IMR-90 (cell line): ENCODE data around the gene CD300C. TPM values are rescaled to one million over a fixed set of nuclear protein-coding genes. Genes with fewer than 3 reads are reported as not detected.

Source experiments
- ATAC-seq: fragments of 200-7000 bp; cut with Tn5 transposase; 2 replicates; pipeline ENCODE4 v1.9.1; 2020; ENCODE audit warnings: low read depth, mild to moderate bottlenecking, moderate library complexity
- BruUV-seq: library from RNA; stranded (reverse); fragments of 400-500 nt; replicated peaks from 2 replicates; lab custom pipeline; 2021; lab: Mats Ljungman, UMichigan
- CTCF ChIA-PET: fragments of 300-600 bp; formaldehyde crosslinking; extraction: SDS; loops from one replicate; lab custom pipeline; 2021; ENCODE audit warnings: antibody characterized with exemption; lab: Yijun Ruan, JAX
- POLR2A ChIA-PET: fragments of 300-600 bp; sonication (Branson Sonifier 250); formaldehyde crosslinking; loops from one replicate; lab custom pipeline; 2022; ENCODE audit warnings: antibody characterized with exemption; ENCODE audit not compliant: unreplicated experiment; lab: Charles Lee
- DNase-seq: peaks from one replicate; pipeline ENCODE4 v3.0.0; 2013
- H2AFZ ChIP-seq: replicated peaks from 2 replicates; pipeline ENCODE3; 2013; ENCODE audit warnings: low read length, mild to moderate bottlenecking; ENCODE audit not compliant: poor library complexity
- H2AK5ac ChIP-seq: 2 replicates; pipeline ENCODE4 v1.6.1; 2013; ENCODE audit warnings: low read depth, low read length, inconsistent platforms
- H2AK9ac ChIP-seq: replicated peaks from 2 replicates; pipeline ENCODE3; 2013; ENCODE audit warnings: mild to moderate bottlenecking, low read depth, low read length, moderate library complexity; ENCODE audit not compliant: poor library complexity
- H2BK120ac ChIP-seq: 2 replicates; pipeline ENCODE4 v1.6.1; 2013; ENCODE audit warnings: low read depth, low read length, inconsistent platforms
- H2BK15ac ChIP-seq: 3 replicates; pipeline ENCODE4 v1.6.1; 2013; ENCODE audit warnings: low read depth, low read length, inconsistent platforms
- H2BK20ac ChIP-seq: 2 replicates; pipeline ENCODE4 v1.6.1; 2013; ENCODE audit warnings: low read depth, mild to moderate bottlenecking, inconsistent platforms, low read length, moderate library complexity
- H2BK5ac ChIP-seq: 2 replicates; pipeline ENCODE4 v1.6.1; 2013; ENCODE audit warnings: mild to moderate bottlenecking, low read depth, low read length, inconsistent platforms; ENCODE audit not compliant: poor library complexity, severe bottlenecking
- H3K14ac ChIP-seq: replicated peaks from 2 replicates; pipeline ENCODE4 v1.6.1; 2013; ENCODE audit warnings: low read depth, low read length, inconsistent platforms
- H3K18ac ChIP-seq: 2 replicates; pipeline ENCODE4 v1.6.1; 2013; ENCODE audit warnings: low read depth, low read length, control low read depth
- H3K23ac ChIP-seq: 2 replicates; pipeline ENCODE4 v1.6.1; 2013; ENCODE audit warnings: low read depth, low read length, inconsistent platforms
- H3K27ac ChIP-seq: 2 replicates; pipeline ENCODE4 v1.5.1; 2013; ENCODE audit warnings: mild to moderate bottlenecking, control low read depth, low read length; ENCODE audit not compliant: insufficient read depth
- H3K27me3 ChIP-seq: 2 replicates; pipeline ENCODE4 v1.6.1; 2013; ENCODE audit warnings: low read length; ENCODE audit not compliant: control insufficient read depth, insufficient read depth
- H3K36me3 ChIP-seq: 2 replicates; pipeline ENCODE4 v1.6.1; 2013; ENCODE audit warnings: low read length, mixed read lengths; ENCODE audit not compliant: control insufficient read depth, insufficient read depth
- H3K4ac ChIP-seq: 2 replicates; pipeline ENCODE4 v1.6.1; 2013; ENCODE audit warnings: low read depth, low read length, inconsistent platforms
- H3K4me1 ChIP-seq: 2 replicates; pipeline ENCODE4 v1.6.1; 2013; ENCODE audit warnings: low read length, mixed read lengths; ENCODE audit not compliant: control insufficient read depth, insufficient read depth
- H3K4me2 ChIP-seq: 2 replicates; pipeline ENCODE4 v1.6.1; 2013; ENCODE audit warnings: low read depth, mild to moderate bottlenecking, control low read depth, low read length, moderate library complexity
- H3K4me3 ChIP-seq: 2 replicates; pipeline ENCODE4 v1.5.1; 2013; ENCODE audit warnings: low read depth, mild to moderate bottlenecking, control low read depth, low read length, moderate library complexity; ENCODE audit not compliant: insufficient read depth
- H3K56ac ChIP-seq: 2 replicates; pipeline ENCODE4 v1.6.1; 2013; ENCODE audit warnings: low read length, inconsistent platforms; ENCODE audit not compliant: insufficient read depth; ENCODE audit errors: extremely low read depth
- H3K79me1 ChIP-seq, 2 experiments: 2 replicates each; pipeline ENCODE4 v1.6.1; 2013; ENCODE audit warnings: low read length in 2 of 2, inconsistent platforms in 1 of 2, low read depth in 1 of 2
- H3K9ac ChIP-seq: 2 replicates; pipeline ENCODE4 v1.6.1; 2013; ENCODE audit warnings: low read depth, low read length, control low read depth
- H3K9me1 ChIP-seq: 2 replicates; pipeline ENCODE4 v1.6.1; 2013; ENCODE audit warnings: low read length, inconsistent platforms; ENCODE audit not compliant: insufficient read depth
- H3K9me3 ChIP-seq: 2 replicates; pipeline ENCODE4 v1.6.1; 2013; ENCODE audit warnings: low read length; ENCODE audit not compliant: control insufficient read depth, insufficient read depth
- H4K20me1 ChIP-seq: 2 replicates; pipeline ENCODE4 v1.6.1; 2013; ENCODE audit warnings: low read length, inconsistent platforms; ENCODE audit not compliant: insufficient read depth
- H4K5ac ChIP-seq: 2 replicates; pipeline ENCODE4 v1.6.1; 2013; ENCODE audit warnings: mild to moderate bottlenecking, low read depth, low read length, control low read depth
- H4K8ac ChIP-seq, 2 experiments: 2 replicates each; pipeline ENCODE4 v1.6.1; 2013; ENCODE audit warnings: low read depth in 2 of 2, low read length in 2 of 2, control low read depth in 1 of 2, inconsistent platforms in 1 of 2
- H4K91ac ChIP-seq: 2 replicates; pipeline ENCODE4 v1.6.1; 2013; ENCODE audit warnings: low read depth, low read length, inconsistent platforms; ENCODE audit not compliant: insufficient read depth
- BHLHE40 ChIP-seq: fragments of 150-350 bp; IDR thresholded peaks from 2 replicates; pipeline ENCODE4 v1.6.1; 2016; ENCODE audit warnings: mild to moderate bottlenecking, low read depth, low read length
- CEBPB ChIP-seq: IDR thresholded peaks from 2 replicates; pipeline ENCODE4 v1.6.1; 2012; ENCODE audit warnings: low read depth, low read length, improper control_type of control experiment
- ELK1 ChIP-seq: fragments of 150-350 bp; IDR thresholded peaks from 2 replicates; pipeline ENCODE4 v1.6.1; 2016; ENCODE audit warnings: low read depth, mild to moderate bottlenecking, low read length, moderate library complexity, borderline replicate concordance
- FOS ChIP-seq: fragments of 150-350 bp; IDR thresholded peaks from 2 replicates; pipeline ENCODE4 v1.6.1; 2016; ENCODE audit warnings: low read depth, low read length
- MAFK ChIP-seq: IDR thresholded peaks from 2 replicates; pipeline ENCODE4 v1.6.1; 2012; ENCODE audit warnings: low read depth, low read length, improper control_type of control experiment
- MAZ ChIP-seq: IDR thresholded peaks from 2 replicates; pipeline ENCODE4 v1.6.1; 2012; ENCODE audit warnings: low read depth, mild to moderate bottlenecking, low read length, improper control_type of control experiment, moderate library complexity, borderline replicate concordance
- MXI1 ChIP-seq: IDR thresholded peaks from 2 replicates; pipeline ENCODE4 v1.6.1; 2012; ENCODE audit warnings: low read depth, mild to moderate bottlenecking, low read length, moderate library complexity, borderline replicate concordance
- NFE2L2 ChIP-seq: fragments of 150-350 bp; IDR thresholded peaks from 2 replicates; pipeline ENCODE4 v1.6.1; 2016; ENCODE audit warnings: low read depth, mild to moderate bottlenecking, low read length
- POLR2A ChIP-seq: IDR thresholded peaks from 2 replicates; pipeline ENCODE4 v1.6.1; 2012; ENCODE audit warnings: mild to moderate bottlenecking, low read depth, low read length
- RAD21 ChIP-seq: IDR thresholded peaks from 2 replicates; pipeline ENCODE4 v1.6.1; 2012; ENCODE audit warnings: low read length, improper control_type of control experiment
- RCOR1 ChIP-seq: IDR thresholded peaks from 2 replicates; pipeline ENCODE4 v1.6.1; 2012; ENCODE audit warnings: mild to moderate bottlenecking, low read length, improper control_type of control experiment; ENCODE audit not compliant: insufficient replicate concordance
- RFX5 ChIP-seq: IDR thresholded peaks from 2 replicates; pipeline ENCODE4 v1.8.0; 2012; ENCODE audit warnings: low read depth, mild to moderate bottlenecking, low read length, moderate library complexity
- SMC3 ChIP-seq: fragments of 150-350 bp; IDR thresholded peaks from 2 replicates; pipeline ENCODE4 v1.6.1; 2016; ENCODE audit warnings: low read depth, mild to moderate bottlenecking, antibody characterized with exemption, low read length, moderate library complexity
- WGBS, 2 experiments: methylation state at CpG; one replicate each; pipeline versions ENCODE4 v1.1.5 to v1.1.7; 2013; ENCODE audit warnings: missing lambda C conversion rate in 2 of 2; ENCODE audit not compliant: insufficient read length in 1 of 2; ENCODE audit errors: extremely low coverage in 2 of 2; 5-methylcytosine and 5-hydroxymethylcytosine counted together
- dilution Hi-C: fragments of 300-500 bp; cut with HindIII; formaldehyde crosslinking; loops from one replicate; pipeline ENCODE4 v1.14.3; 2018; ENCODE audit warnings: low sequenced_read_pairs; ENCODE audit not compliant: unreplicated experiment
- in situ Hi-C: fragments of 300-500 bp; cut with MboI; formaldehyde crosslinking; loops from 3 replicates; pipeline ENCODE4 v1.14.3; 2019; ENCODE audit warnings: low sequenced_read_pairs, inconsistent platforms, mixed read lengths
- intact Hi-C: fragments of 100-400 bp; cut with micrococcal nuclease; formaldehyde crosslinking; loops from 2 replicates; pipeline ENCODE4 v1.10.0; 2022
- polyA plus RNA-seq, 3 experiments: library from polyadenylated mRNA; depleted of rRNA; stranded (reverse); fragments of >200 nt; gene quantifications; 2 replicates each; pipeline ENCODE4 v1.2.3, GENCODE V29; 2012; ENCODE audit warnings: low replicate concordance in 1 of 3
- total RNA-seq: library from RNA; depleted of rRNA; stranded (reverse); fragments of >200 nt; gene quantifications from 2 replicates; pipeline ENCODE4 v1.2.3, GENCODE V29; 2012
- TF ChIP-seq, protein P1 (sequence below): conservative IDR thresholded peaks from 2 replicates; pipeline ENCODE4 v1.5.1; 2012; ENCODE audit warnings: mild to moderate bottlenecking, low read depth, low read length, improper control_type of control experiment
- TF ChIP-seq, protein P2 (sequence below): fragments of 150-350 bp; IDR thresholded peaks from 2 replicates; pipeline ENCODE4 v1.6.1; 2017; ENCODE audit warnings: mild to moderate bottlenecking, antibody characterized with exemption, low read length, low read depth

The CD300C gene
- total and polyA plus RNA-seq, 2 of the 4 experiments (the other 2 are of a cell fraction) = not detected

- in situ Hi-C loops = no loop called here
- H4K8ac ChIP-seq = no peak overlapping the region
- no peak overlapping the region for H3K9ac ChIP-seq
- no peak for DNase-seq
- H3K9me1 ChIP-seq = no peaks in the 10 kb centered on the region
- peaks cover 42% of the 10 kb centered on the region for H3K9me3 ChIP-seq
- POLR2A ChIA-PET = no interaction called here
- no peak overlapping the region for H3K18ac ChIP-seq
- no peaks in the 10 kb centered on the region for H4K20me1 ChIP-seq
- H3K79me1 ChIP-seq = no peaks in the 10 kb centered on the region
- H3K27me3 ChIP-seq = no peaks in the 10 kb centered on the region
- H4K91ac ChIP-seq = no peak overlapping the region
- intact Hi-C loops = no loop called here
- no peak overlapping the region for H3K4me2 ChIP-seq
- no peak overlapping the region for H4K5ac ChIP-seq
- WGBS, 2 experiments = 20% methylated on average over 1 of the region's 7 CpGs; no CpG with 5 or more reads in 1 of the 2 experiments
- H2AK9ac ChIP-seq = no peak overlapping the region
- dilution Hi-C loops = no loop called here
- H3K27ac ChIP-seq = no peak overlapping the region
- H3K23ac ChIP-seq = no peak overlapping the region
- no peaks in the 10 kb centered on the region for H3K36me3 ChIP-seq
- ATAC-seq = no peak
- no peak overlapping the region for H2BK15ac ChIP-seq
- no peak overlapping the region for H2AK5ac ChIP-seq
- TF ChIP-seq RFX5 (no peak), SMC3 (no peak), MXI1 (no peak), CEBPB (no peak), MAFK (no peak), FOS (no peak), BHLHE40 (no peak), NFE2L2 (no peak), RAD21 (no peak), MAZ (no peak), RCOR1 (no peak), POLR2A (no peak), ELK1 (no peak)
- TF ChIP-seq, protein P1, sequence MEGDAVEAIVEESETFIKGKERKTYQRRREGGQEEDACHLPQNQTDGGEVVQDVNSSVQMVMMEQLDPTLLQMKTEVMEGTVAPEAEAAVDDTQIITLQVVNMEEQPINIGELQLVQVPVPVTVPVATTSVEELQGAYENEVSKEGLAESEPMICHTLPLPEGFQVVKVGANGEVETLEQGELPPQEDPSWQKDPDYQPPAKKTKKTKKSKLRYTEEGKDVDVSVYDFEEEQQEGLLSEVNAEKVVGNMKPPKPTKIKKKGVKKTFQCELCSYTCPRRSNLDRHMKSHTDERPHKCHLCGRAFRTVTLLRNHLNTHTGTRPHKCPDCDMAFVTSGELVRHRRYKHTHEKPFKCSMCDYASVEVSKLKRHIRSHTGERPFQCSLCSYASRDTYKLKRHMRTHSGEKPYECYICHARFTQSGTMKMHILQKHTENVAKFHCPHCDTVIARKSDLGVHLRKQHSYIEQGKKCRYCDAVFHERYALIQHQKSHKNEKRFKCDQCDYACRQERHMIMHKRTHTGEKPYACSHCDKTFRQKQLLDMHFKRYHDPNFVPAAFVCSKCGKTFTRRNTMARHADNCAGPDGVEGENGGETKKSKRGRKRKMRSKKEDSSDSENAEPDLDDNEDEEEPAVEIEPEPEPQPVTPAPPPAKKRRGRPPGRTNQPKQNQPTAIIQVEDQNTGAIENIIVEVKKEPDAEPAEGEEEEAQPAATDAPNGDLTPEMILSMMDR = no peak
- TF ChIP-seq, protein P2, sequence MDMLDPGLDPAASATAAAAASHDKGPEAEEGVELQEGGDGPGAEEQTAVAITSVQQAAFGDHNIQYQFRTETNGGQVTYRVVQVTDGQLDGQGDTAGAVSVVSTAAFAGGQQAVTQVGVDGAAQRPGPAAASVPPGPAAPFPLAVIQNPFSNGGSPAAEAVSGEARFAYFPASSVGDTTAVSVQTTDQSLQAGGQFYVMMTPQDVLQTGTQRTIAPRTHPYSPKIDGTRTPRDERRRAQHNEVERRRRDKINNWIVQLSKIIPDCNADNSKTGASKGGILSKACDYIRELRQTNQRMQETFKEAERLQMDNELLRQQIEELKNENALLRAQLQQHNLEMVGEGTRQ = no peak
- no peak overlapping the region for H3K56ac ChIP-seq
- no peak overlapping the region for H2BK5ac ChIP-seq
- no TSS peak for BruUV-seq
- H3K14ac ChIP-seq = no peak overlapping the region
- H3K4ac ChIP-seq = no peak overlapping the region
- H2BK20ac ChIP-seq = no peak overlapping the region
- H2BK120ac ChIP-seq = no peak overlapping the region
- no peak overlapping the region for H2AFZ ChIP-seq
- H3K4me3 ChIP-seq = no peak overlapping the region
- CTCF ChIA-PET = no interaction called here
- no peaks in the 10 kb centered on the region for H3K4me1 ChIP-seq
These were observed 1.3 kb upstream of the CD300C start for GRCh38 chr17:74547264-74547663.
